Measurements from ENCODE around the gene ANKRD65.

DNA sequence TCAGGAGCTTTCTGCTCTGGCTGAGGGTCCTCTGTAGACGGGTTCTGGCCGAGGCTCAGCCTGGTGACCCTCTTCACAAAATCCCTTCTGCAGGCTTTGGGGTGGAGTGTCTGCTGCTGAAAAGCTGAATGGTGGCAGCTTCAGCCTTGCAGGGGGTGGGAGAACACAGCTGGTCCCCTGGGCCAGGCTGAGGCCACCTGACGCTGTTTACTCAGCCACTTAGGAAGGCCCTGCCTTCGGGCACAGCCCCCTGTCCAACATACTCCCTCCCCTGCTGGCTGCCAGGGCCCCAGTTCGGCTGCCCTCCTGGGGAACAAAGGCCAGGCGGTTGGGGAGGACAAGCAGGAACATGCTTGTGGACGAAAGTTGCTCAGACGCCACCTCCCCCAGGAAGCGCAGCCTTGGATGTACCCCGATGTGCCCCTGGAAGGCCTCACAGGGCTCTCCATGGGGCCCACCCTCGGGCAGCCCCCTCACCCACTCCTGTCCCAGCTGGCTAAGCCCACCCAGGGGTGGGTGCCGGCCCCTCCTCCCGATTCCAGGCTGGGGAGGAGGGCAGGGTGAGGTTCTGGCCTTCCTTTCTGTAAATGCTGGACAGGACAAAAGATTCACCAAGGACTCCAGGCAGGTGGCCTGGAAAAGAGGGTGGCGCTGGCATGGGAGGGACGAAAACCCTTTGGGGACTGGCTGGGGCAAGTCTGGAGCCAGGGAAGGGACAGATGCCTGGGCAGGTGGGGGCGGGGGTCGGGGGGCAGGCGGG is at the start of gene ANKRD65:
- TF ChIP-seq EP300 (IDR thresholded peaks at IDR 0.05): no peak
- TF ChIP-seq CTCF (IDR thresholded peaks at IDR 0.05): no peak
- TF ChIP-seq POLR2A (IDR thresholded peaks at IDR 0.05): no peak
